Measurements from ENCODE around the gene CFAP61.
A peak's percentile ranks its signal among the peaks of the same experiment; 100 is the strongest.
"Not testable (repeated sequence)": the region's sequence is repeated elsewhere in the genome, so short reads cannot be mapped to it uniquely, and the experiment has no call there.

Gene CFAP61

GRCh38 chr20:20237093-20237959, 185.0 kb downstream of the CFAP61 start:
- DNase-seq, result no peak

- no peak for DNase-seq
Measured at GRCh38 chr20:20241976-20242375, 189.6 kb downstream of the CFAP61 start.

DNA sequence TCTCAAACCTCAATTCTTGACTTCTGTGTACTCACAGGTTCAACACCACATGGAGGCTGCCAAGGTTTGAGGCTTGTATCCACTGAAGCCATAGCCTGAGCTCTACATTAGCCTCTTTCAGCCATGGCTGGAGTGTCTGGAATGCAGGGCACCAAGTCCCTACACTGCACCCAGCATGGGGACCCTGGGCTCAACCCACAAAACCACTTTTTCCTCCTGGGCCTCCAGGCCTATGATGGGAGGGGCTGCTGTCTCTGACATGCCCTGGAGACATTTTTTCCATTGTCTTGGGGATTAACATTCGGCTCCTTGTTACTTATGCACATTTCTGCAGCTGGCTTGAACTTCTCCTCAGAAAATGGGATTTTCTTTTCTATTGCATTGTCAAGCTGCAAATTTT, 192.1 kb downstream of the CFAP61 start:
- DNase-seq, result not testable (repeated sequence)

DNA sequence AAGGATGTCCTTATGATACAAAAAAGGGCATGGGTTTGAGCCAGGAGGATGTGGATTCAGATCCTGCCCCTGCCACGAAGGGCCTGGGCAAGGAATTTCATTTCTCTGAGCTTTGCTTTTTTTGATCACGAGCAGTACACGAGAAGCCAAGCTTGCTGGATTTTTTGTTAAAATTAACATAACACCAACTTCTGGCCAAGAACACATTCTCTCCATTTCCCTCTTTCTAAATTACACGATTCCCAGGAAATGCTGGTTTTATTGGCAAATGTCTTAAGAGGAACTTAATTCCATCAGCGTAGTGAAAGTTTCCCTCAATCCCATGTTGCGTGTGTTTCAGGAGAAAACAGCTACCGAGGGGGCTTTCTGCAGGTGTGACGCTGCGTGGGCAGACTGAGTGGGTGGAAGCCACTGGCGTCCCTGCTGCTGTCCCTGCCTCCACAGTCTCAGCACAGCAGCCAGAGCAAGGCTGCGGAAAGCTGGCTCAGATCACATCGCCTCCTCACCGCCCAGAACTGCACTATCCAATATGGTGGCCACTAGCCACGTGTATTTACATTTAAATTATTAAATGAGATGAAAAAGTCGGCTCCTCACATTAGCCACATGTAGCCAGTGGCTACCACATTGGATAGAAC, 194.8 kb downstream of the CFAP61 start:
- DNase-seq, result no peak

GRCh38 chr20:20248620-20249200, 196.4 kb downstream of the CFAP61 start:
- DNase-seq, result no peak

DNA sequence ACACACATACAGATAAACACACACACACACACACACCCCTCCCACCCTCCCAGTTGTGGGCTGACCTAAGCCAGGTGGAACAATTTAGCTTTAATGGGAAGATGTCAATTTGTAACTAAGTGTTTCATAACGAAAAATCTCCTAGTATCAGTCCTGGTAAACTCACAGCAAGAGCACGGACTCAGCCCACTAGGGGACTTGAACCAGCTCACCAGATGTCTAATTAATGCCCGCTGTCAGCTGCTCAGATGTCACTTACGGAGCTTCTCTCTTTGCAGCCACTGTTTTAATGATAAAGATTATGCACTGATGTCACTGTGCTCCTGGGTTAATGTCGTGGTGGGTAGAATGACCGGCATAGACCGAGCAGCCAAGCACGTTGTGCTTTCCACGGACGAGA, 199.0 kb downstream of the CFAP61 start:
- peak; percentile 31 for DNase-seq

GRCh38 chr20:20251836-20252235, 199.5 kb downstream of the CFAP61 start:
- DNase-seq, result no peak

GRCh38 chr20:20253039-20253743, 200.9 kb downstream of the CFAP61 start:
- DNase-seq, result no peak

DNA sequence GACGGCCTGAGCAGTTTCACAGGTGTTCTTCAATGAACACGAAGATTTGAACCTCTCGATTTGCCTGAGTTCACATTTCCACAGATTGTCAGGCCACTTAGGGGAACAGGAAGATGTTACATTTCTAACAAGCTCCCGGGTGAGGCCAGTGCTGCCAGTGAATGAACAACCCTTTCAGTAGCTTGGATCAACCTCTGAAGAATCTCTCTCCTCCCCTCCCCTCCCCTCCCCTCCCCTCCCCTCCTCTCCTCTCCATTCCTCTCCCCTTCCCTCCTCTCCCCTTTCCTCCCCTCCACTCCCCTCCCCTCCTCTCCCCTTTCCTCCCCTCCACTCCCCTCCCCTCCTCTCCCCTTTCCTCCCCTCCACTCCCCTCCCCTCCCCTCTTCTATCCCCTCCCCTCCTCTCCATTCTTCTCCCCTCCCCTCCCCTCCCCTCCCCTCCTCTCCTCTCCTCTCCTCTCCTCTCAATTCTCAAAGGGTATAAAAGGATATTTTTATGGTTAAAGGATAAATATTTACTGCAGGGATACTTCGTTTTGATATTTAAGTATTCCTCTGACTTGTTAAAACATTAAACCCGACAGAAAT, 201.5 kb downstream of the CFAP61 start:
- DNase-seq, result no peak

DNA sequence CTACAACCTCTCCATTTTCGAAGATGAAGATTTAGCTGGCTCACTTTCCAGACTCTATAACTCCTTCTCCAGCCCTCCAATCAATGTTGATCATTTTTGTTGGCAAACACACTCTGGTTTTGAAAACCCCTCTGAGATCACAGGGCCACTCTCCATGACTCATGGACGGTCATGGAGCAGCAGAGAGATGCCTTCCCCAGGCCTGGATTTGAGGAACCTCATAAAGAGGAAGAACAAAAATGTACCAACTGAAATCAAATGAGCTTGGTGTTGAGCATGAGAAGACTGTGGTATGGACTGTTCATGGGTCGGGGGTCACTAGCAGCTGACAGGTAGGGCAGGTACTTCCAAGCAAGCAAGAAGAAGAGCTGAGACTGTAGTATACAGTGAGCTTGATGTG, 202.8 kb downstream of the CFAP61 start:
- no peak for DNase-seq

DNA sequence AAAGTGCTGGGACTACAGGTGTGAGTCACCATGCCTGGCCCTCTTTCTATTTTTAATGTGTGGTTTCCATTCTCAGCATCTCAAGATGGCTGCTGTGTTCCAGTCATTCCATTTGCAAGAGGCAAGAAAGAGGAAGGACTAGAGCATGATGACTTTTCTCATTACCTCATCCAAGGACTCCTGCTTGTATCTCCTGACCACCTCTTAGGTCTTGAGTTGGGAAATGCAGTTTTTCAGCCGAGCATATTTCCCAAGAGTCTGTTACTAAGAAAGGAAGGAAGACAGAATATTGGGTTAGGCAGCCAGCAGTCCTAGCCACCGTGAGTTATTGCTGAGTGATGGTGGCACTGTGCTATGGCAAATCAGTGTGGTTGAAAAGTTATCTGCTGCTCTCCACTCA, 207.2 kb downstream of the CFAP61 start:
- DNase-seq, result no peak

GRCh38 chr20:20261159-20261558, 208.8 kb downstream of the CFAP61 start:
- DNase-seq, result no peak

DNA sequence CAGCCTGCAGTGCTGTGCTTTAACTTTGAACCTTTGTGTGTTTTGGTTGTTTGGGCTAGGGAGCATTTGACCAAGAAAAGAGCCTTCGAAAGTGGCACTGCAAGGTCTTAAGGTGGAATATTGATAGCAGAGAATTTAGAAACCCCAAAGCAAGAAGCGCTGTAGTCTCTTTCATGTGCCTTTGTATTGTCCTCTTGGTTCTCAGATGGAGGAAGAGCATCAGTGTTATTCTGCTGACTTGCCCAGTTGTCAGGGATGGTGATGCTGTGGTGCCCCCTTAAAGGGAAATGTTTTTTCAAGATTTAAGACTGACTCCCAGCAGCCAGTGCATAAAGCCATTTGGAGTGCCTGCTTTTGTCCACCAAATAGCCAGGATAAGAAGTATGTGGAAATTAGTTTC, 212.9 kb downstream of the CFAP61 start:
- DNase-seq, result no peak

DNA sequence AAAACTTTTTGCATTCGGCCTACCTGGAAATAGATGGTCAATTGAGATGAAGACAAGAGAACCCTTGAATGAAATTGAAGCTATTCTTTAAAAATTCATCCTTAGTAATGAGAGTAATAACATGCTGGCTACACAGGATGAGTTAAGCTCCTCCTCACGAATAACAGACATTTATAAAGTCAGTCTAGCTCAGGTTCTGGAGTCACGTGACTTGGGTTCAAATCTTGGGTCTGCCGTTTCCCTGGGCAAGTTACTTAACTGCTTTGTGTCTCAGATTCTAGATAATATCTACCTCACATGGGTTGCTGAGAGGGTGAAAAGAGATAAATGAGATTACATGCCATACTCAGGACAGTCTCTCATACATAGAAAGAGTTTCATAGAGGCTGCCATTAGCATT, 214.2 kb downstream of the CFAP61 start:
- DNase-seq, result no peak

GRCh38 chr20:20267685-20268370, 215.5 kb downstream of the CFAP61 start:
- no peak for DNase-seq

GRCh38 chr20:20271271-20271670, 218.9 kb downstream of the CFAP61 start:
- no peak for DNase-seq

GRCh38 chr20:20272686-20273085, 220.4 kb downstream of the CFAP61 start:
- DNase-seq, result no peak

DNA sequence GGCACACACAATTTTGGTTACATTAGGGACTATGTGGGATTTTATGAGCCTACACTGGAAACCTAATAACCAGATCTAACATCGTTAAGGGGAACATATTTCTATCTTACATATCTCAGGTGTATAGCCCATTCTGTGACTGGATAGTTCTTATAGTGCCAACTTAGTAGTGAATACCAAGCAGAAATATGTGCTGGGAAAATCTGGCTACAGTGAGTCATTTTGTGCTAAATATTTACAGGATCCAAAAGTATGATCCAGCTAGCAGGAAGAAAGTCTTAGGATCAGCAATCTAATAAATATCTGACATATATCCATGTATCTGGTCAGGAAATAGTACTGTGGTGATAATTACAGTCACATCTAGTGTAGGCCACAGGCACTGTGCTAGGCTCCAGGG, 221.0 kb downstream of the CFAP61 start:
- no peak for DNase-seq

DNA sequence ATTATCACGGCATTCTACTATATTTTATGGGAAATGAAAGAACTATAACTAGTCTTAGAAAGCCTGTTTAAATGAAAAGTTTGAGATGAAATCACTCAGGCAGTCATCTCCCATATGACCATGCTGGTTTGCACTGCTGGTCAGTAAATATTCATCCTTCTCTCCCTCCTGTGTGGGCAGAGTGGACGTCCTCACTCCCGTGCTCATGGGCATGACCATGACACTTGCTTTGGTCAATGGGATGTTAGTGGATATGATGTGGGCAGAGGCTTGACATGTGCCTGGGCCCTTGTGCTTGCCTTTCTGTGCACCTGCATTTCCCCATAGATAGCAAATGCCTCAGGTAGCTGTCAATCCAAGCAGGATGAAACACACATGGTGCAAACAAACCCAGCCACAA, 222.5 kb downstream of the CFAP61 start:
- no peak for DNase-seq

GRCh38 chr20:20275636-20276035, 223.3 kb downstream of the CFAP61 start:
- DNase-seq, result no peak

DNA sequence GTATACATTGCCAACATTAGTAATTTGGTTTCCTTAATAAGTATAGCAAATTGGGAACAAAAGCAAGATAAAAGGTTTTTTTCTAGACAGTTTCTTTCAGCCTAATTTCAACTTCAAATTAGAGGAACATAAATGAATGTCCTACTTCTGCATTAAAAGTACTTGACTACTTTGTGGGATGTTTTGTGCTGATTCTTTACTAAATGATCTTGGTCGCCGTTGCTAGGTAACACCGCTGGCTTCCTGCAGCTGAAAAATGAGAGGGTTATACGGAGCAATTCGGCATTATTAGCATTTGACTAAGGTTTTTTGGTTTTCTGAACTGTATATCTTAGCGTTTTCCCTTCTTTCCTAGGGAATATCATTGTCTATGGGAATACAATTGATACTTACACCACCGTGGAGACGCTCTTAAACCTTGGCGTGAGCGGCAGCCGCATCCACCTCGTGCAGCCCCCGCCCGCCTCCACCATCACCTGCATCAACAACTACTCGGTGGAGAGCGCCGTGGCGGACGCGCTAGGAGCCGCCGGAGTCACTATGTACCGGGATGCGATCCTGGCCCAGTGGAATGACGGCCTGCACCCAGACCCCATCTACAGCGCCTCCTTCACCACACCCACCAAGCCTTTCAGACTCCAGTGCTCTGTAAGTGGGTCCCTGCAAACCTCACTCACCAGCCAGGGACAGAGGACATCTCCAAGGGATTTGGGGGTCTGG, 224.6 kb downstream of the CFAP61 start:
- DNase-seq, result peak; percentile 67

- peak; percentile 7 for DNase-seq
Measured at GRCh38 chr20:20277894-20278335, 225.6 kb downstream of the CFAP61 start.

Measured in NCI-H2227 treated with DMSO at 0.1 percent for 48 hours (cell line).